HEK293 (cell line): ENCODE data around the gene DPEP1.

Experiments
- SP2 ChIP-seq: fragments of 450-650 bp; formaldehyde crosslinking; IDR thresholded peaks from 2 replicates; pipeline ENCODE4 v1.5.1; 2016; ENCODE audit warnings: missing biosample characterization, missing genetic modification characterization
- TCF7L2 ChIP-seq: IDR thresholded peaks from 2 replicates; pipeline ENCODE4 v1.6.1; 2011; ENCODE audit warnings: low read depth, mild to moderate bottlenecking, inconsistent platforms, low read length, moderate library complexity, borderline replicate concordance
- YY1 ChIP-seq: fragments of 450-650 bp; formaldehyde crosslinking; IDR thresholded peaks from 2 replicates; pipeline ENCODE4 v1.5.1; 2018; ENCODE audit warnings: missing biosample characterization, missing genetic modification characterization
- YY2 ChIP-seq: fragments of 450-650 bp; formaldehyde crosslinking; IDR thresholded peaks from 2 replicates; pipeline ENCODE4 v1.5.1; 2016; ENCODE audit warnings: missing biosample characterization, missing genetic modification characterization
- ZNF174 ChIP-seq: fragments of 450-650 bp; formaldehyde crosslinking; IDR thresholded peaks from 2 replicates; pipeline ENCODE4 v1.5.0; 2017; ENCODE audit warnings: missing biosample characterization, mild to moderate bottlenecking, missing genetic modification characterization
- ZNF266 ChIP-seq: fragments of 450-650 bp; formaldehyde crosslinking; IDR thresholded peaks from 2 replicates; pipeline ENCODE4 v1.5.1; 2016; ENCODE audit warnings: missing biosample characterization, missing genetic modification characterization, low read depth
- ZNF324 ChIP-seq: fragments of 450-650 bp; formaldehyde crosslinking; IDR thresholded peaks from 2 replicates; pipeline ENCODE4 v1.5.1; 2016; ENCODE audit warnings: missing biosample characterization, missing genetic modification characterization
- ZNF548 ChIP-seq: fragments of 450-650 bp; formaldehyde crosslinking; IDR thresholded peaks from 2 replicates; pipeline ENCODE4 v1.5.1; 2016; ENCODE audit warnings: missing biosample characterization, missing genetic modification characterization
- TF ChIP-seq, protein P1 (sequence below): fragments of 450-650 bp; formaldehyde crosslinking; IDR thresholded peaks from 2 replicates; pipeline ENCODE4 v1.5.1; 2017; ENCODE audit warnings: missing biosample characterization, missing genetic modification characterization
- TF ChIP-seq, protein P2 (sequence below): fragments of 450-650 bp; formaldehyde crosslinking; IDR thresholded peaks from 2 replicates; pipeline ENCODE4 v1.5.1; 2016; ENCODE audit warnings: missing biosample characterization, missing genetic modification characterization

DNA sequence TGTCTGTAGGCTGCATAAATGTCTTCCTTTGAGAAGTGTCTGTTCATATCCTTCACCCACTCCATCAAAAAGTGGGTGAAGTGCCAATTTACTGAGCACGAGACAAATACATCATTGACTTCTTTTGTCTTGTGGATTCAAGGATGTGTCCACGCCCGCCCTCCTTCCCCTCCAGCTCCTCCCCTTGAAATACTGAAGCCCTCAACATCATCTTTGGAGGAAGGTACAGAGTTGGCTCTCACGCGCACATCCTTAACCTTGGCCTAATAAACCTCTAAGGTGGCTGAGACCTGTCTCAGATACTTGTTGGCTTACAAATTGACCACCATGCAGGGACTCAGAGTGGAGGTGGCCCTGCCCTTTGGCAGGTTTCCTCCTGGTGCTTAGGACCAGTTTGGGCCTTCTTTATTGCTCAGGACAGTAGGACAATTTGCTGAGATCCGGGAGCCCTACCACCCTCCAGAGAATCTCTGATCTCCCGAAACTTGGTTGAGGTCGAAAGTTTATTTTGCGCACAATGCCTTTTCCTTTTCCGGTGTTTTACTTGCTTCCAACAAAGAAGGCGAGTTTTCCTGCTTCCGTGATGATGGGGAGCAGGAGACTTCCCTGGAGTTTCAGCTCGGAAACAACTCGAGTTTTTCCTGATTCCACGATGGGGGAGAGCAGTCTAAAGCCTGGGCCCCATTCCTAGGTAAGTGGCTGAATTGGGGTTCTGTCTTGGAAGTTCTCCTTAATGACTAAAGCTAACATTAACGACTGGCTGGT, 58.9 kb downstream of the DPEP1 start:
- TF ChIP-seq ZNF174 (tag by site-specific recombination), result no peak
- TF ChIP-seq, protein P1, sequence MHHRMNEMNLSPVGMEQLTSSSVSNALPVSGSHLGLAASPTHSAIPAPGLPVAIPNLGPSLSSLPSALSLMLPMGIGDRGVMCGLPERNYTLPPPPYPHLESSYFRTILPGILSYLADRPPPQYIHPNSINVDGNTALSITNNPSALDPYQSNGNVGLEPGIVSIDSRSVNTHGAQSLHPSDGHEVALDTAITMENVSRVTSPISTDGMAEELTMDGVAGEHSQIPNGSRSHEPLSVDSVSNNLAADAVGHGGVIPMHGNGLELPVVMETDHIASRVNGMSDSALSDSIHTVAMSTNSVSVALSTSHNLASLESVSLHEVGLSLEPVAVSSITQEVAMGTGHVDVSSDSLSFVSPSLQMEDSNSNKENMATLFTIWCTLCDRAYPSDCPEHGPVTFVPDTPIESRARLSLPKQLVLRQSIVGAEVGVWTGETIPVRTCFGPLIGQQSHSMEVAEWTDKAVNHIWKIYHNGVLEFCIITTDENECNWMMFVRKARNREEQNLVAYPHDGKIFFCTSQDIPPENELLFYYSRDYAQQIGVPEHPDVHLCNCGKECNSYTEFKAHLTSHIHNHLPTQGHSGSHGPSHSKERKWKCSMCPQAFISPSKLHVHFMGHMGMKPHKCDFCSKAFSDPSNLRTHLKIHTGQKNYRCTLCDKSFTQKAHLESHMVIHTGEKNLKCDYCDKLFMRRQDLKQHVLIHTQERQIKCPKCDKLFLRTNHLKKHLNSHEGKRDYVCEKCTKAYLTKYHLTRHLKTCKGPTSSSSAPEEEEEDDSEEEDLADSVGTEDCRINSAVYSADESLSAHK (tag by site-specific recombination), result no peak
- no peak for TF ChIP-seq SP2 (tag by site-specific recombination)
- TF ChIP-seq, protein P2, sequence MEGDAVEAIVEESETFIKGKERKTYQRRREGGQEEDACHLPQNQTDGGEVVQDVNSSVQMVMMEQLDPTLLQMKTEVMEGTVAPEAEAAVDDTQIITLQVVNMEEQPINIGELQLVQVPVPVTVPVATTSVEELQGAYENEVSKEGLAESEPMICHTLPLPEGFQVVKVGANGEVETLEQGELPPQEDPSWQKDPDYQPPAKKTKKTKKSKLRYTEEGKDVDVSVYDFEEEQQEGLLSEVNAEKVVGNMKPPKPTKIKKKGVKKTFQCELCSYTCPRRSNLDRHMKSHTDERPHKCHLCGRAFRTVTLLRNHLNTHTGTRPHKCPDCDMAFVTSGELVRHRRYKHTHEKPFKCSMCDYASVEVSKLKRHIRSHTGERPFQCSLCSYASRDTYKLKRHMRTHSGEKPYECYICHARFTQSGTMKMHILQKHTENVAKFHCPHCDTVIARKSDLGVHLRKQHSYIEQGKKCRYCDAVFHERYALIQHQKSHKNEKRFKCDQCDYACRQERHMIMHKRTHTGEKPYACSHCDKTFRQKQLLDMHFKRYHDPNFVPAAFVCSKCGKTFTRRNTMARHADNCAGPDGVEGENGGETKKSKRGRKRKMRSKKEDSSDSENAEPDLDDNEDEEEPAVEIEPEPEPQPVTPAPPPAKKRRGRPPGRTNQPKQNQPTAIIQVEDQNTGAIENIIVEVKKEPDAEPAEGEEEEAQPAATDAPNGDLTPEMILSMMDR, result no peak
- no peak for TF ChIP-seq YY1 (tag by site-specific recombination)
- no peak for TF ChIP-seq ZNF266 (tag by site-specific recombination)
- no peak for TF ChIP-seq TCF7L2
- TF ChIP-seq YY2 (tag by site-specific recombination), result no peak
- TF ChIP-seq ZNF548 (tag by site-specific recombination), result no peak
- TF ChIP-seq ZNF324 (tag by site-specific recombination), result no peak
